Fibroblast of lung (primary cell): ENCODE results near the gene TSPAN33. TPM values are rescaled to one million over a fixed set of nuclear protein-coding genes. Genes with fewer than 3 reads are reported as not detected.

Experiments
- DNase-seq, 2 donors: peaks; one replicate each; pipeline versions ENCODE4 v3.0.0 to v3.0.0-alpha.2; 2010; ENCODE audit warnings: low read depth in 2 of 2
- H2AFZ ChIP-seq: 2 replicates; pipeline ENCODE4 v1.5.1; 2012; ENCODE audit warnings: low read length, control low read depth, inconsistent platforms
- H3K27ac ChIP-seq: 2 replicates; pipeline ENCODE4 v1.5.1; 2011; ENCODE audit warnings: low read length, control low read depth; ENCODE audit not compliant: insufficient read depth
- H3K27me3 ChIP-seq: 2 replicates; pipeline ENCODE4 v1.5.1; 2011; ENCODE audit warnings: mild to moderate bottlenecking, low read length; ENCODE audit not compliant: control insufficient read depth, insufficient read depth
- H3K36me3 ChIP-seq: 2 replicates; pipeline ENCODE4 v1.5.1; 2011; ENCODE audit warnings: low read length; ENCODE audit not compliant: control insufficient read depth, insufficient read depth
- H3K4me1 ChIP-seq: 2 replicates; pipeline ENCODE4 v1.5.1; 2011; ENCODE audit warnings: low read length; ENCODE audit not compliant: control insufficient read depth, insufficient read depth; ENCODE audit errors: extremely low read depth
- H3K4me2 ChIP-seq: 2 replicates; pipeline ENCODE4 v1.5.1; 2011; ENCODE audit warnings: low read length, control low read depth; ENCODE audit not compliant: insufficient read depth; ENCODE audit errors: extremely low read depth
- H3K4me3 ChIP-seq, 4 experiments: fragments of 200-600 bp in 1 of 4; sonication (generic) in 1 of 4; replicated peaks in 1 of 4; 2 replicates each; pipeline ENCODE4 v1.5.1; 2011 to 2016; ENCODE audit warnings: low read length in 4 of 4, low read depth in 3 of 4, mild to moderate bottlenecking in 3 of 4, control low read depth in 2 of 4, inconsistent platforms in 1 of 4, mixed read lengths in 1 of 4; ENCODE audit not compliant: insufficient read depth in 1 of 4; ENCODE audit errors: control extremely low read depth in 1 of 4
- H3K79me2 ChIP-seq: 2 replicates; pipeline ENCODE4 v1.5.1; 2012; ENCODE audit warnings: mild to moderate bottlenecking, low read length, inconsistent platforms; ENCODE audit not compliant: control insufficient read depth, insufficient read depth
- H3K9ac ChIP-seq: 2 replicates; pipeline ENCODE4 v1.5.1; 2011; ENCODE audit warnings: mild to moderate bottlenecking, low read length, control low read depth; ENCODE audit not compliant: insufficient read depth
- H3K9me3 ChIP-seq: 2 replicates; pipeline ENCODE4 v1.5.1; 2012; ENCODE audit warnings: low read depth, low read length; ENCODE audit not compliant: control insufficient read depth, insufficient read depth
- H4K20me1 ChIP-seq: 2 replicates; pipeline ENCODE4 v1.5.1; 2011; ENCODE audit warnings: low read length; ENCODE audit not compliant: control insufficient read depth, insufficient read depth; ENCODE audit errors: extremely low read depth
- CTCF ChIP-seq, 2 donors: IDR thresholded peaks in 1 of 2; conservative IDR thresholded peaks in 1 of 2; 1 replicate in 1 of 2; 2 replicates in 1 of 2; pipeline ENCODE4 v1.5.1; 2011 to 2012; ENCODE audit warnings: low read length in 2 of 2, control low read depth in 1 of 2, inconsistent platforms in 1 of 2, low read depth in 1 of 2, mild to moderate bottlenecking in 1 of 2
- EZH2 ChIP-seq: IDR thresholded peaks from 2 replicates; pipeline ENCODE4 v1.5.1; 2012; ENCODE audit warnings: low read length, control low read depth, mild to moderate bottlenecking; ENCODE audit errors: missing control alignments
- polyA plus RNA-seq, 2 donors: library from polyadenylated mRNA; depleted of rRNA in 1 of 2; stranded (reverse) in 1 of 2; unstranded in 1 of 2; fragments of >200 nt; gene quantifications; 2 replicates each; pipeline ENCODE4 v1.2.1, GENCODE V29; 2011 to 2012; ENCODE audit warnings: missing spikeins in 1 of 2
- total RNA-seq: library from RNA; depleted of rRNA; stranded (reverse); fragments of >200 nt; gene quantifications from 2 replicates; pipeline ENCODE4 v1.2.1, GENCODE V29; 2014

TSPAN33 gene
- total and polyA plus RNA-seq, 2 donors (not counting 1 experiment from before 2014, with no cell fraction given), result 0.17 to 0.36 TPM

DNA sequence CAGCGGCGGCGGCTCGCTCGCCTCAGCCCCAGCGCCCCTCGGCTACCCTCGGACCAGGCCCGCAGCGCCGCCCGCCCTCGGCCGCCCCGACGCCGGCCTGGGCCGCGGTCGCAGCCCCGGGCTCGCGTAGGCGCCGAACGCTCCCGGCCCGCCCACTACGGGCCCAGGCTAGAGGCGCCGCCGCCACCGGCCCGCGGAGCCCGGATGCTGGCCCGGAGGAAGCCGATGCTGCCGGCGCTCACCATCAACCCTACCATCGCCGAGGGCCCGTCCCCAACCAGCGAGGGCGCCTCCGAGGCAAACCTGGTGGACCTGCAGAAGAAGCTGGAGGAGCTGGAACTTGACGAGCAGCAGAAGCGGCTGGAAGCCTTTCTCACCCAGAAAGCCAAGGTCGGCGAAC, 18.2 kb upstream of the TSPAN33 start:
- no peak for DNase-seq
- Histone ChIP-seq H3K4me3 (no peak overlapping the region), H4K20me1 (no peaks in the 10 kb centered on the region), H3K9ac (no peak overlapping the region), H3K79me2 (no peaks in the 10 kb centered on the region), H3K36me3 (no peaks in the 10 kb centered on the region), H2AFZ (no peak overlapping the region), H3K9me3 (no peaks in the 10 kb centered on the region), H3K4me1 (no peaks in the 10 kb centered on the region), H3K27me3 (peaks cover 10% of the 10 kb centered on the region), H3K27ac (no peak overlapping the region), H3K4me2 (no peak overlapping the region)
- TF ChIP-seq CTCF (conservative IDR thresholded peaks at IDR 0.05 in 1 of 2, IDR thresholded peaks at IDR 0.05 in 1 of 2; ENCODE audit: low read depth in 1 of 2, low read length in 2 of 2) (no peak), EZH2 (no peak)

- Histone ChIP-seq H3K79me2 (no peaks in the 10 kb centered on the region), H3K27ac (no peak overlapping the region), H3K9me3 (no peaks in the 10 kb centered on the region), H3K4me3 (no peak overlapping the region), H3K9ac (no peak overlapping the region), H3K4me1 (no peaks in the 10 kb centered on the region), H3K36me3 (no peaks in the 10 kb centered on the region), H3K4me2 (no peak overlapping the region), H4K20me1 (no peaks in the 10 kb centered on the region), H2AFZ (no peak overlapping the region), H3K27me3 (peaks cover 12% of the 10 kb centered on the region)
- DNase-seq, result no peak
- TF ChIP-seq EZH2 (no peak), CTCF (conservative IDR thresholded peaks at IDR 0.05 in 1 of 2, IDR thresholded peaks at IDR 0.05 in 1 of 2; ENCODE audit: low read depth in 1 of 2, low read length in 2 of 2) (no peak)
These were observed 17.4 kb upstream of the TSPAN33 start for GRCh38 chr7:129127154-129127553.

GRCh38 chr7:129127601-129128000, 16.9 kb upstream of the TSPAN33 start:
- Histone ChIP-seq H3K4me2 (no peak overlapping the region), H3K9ac (no peak overlapping the region), H3K4me3 (no peak overlapping the region), H4K20me1 (no peaks in the 10 kb centered on the region), H2AFZ (no peak overlapping the region), H3K27ac (no peak overlapping the region), H3K4me1 (no peaks in the 10 kb centered on the region), H3K27me3 (peaks cover 12% of the 10 kb centered on the region), H3K9me3 (no peaks in the 10 kb centered on the region), H3K36me3 (no peaks in the 10 kb centered on the region), H3K79me2 (no peaks in the 10 kb centered on the region)
- DNase-seq, result no peak
- TF ChIP-seq CTCF (conservative IDR thresholded peaks at IDR 0.05 in 1 of 2, IDR thresholded peaks at IDR 0.05 in 1 of 2; ENCODE audit: low read depth in 1 of 2, low read length in 2 of 2) (no peak), EZH2 (no peak)
